Measurements from ENCODE around the gene HRH3.

DNA sequence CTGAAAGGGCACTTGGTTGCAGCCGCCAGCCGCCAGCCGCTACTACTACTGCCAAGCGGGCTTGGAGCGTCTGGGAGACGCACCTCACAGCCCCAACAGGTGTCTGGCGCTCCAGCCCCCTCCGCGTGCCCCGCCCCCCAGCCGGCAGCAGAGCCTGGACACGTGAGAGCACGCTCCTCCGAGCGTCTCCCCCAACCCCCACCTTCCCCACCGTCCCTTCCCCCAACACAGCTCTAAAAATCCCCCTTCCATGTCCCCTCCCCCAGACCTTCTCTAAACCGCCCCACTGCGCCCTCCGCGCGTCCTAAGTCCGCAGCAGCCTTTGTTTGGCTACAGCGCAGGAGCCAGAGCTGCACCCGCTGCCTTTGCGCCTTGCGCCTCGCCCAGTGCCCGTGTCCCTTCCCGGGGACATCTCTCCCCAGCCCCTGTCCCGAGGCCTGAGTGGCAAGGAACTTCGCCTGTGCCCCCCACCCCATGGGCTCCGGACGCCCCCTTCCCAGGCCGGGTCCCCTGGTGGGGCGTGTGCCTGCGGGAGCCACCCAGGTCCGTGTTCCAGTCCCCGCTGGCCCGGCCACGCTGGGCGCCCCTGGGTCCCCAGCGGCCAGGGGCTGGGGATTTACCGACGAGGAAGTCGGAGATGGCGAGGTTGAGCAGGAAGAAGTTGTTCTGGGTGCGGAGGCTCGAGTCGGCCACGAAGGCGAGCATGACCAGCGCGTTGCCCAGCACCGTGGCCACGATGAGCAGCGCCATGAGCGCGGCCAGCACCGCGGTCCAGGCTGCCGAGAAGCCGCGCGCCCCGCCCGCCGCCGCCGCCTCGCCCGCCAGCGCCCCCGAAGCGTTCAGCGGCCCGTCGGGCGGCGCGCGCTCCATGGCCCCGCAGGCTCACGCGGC is 732 bp downstream of the HRH3 start:
- TF ChIP-seq, protein P1, sequence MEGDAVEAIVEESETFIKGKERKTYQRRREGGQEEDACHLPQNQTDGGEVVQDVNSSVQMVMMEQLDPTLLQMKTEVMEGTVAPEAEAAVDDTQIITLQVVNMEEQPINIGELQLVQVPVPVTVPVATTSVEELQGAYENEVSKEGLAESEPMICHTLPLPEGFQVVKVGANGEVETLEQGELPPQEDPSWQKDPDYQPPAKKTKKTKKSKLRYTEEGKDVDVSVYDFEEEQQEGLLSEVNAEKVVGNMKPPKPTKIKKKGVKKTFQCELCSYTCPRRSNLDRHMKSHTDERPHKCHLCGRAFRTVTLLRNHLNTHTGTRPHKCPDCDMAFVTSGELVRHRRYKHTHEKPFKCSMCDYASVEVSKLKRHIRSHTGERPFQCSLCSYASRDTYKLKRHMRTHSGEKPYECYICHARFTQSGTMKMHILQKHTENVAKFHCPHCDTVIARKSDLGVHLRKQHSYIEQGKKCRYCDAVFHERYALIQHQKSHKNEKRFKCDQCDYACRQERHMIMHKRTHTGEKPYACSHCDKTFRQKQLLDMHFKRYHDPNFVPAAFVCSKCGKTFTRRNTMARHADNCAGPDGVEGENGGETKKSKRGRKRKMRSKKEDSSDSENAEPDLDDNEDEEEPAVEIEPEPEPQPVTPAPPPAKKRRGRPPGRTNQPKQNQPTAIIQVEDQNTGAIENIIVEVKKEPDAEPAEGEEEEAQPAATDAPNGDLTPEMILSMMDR (IDR thresholded peaks at IDR 0.05 in 4 of 5, conservative IDR thresholded peaks at IDR 0.05 in 1 of 5) = no peak
- TF ChIP-seq POLR2A (IDR thresholded peaks at IDR 0.05) = no peak

Measured in gastrocnemius medialis (tissue), 4 donors.